Head of caudate nucleus (tissue), 42 donors: Measurements from ENCODE around the gene SHISA2.

ENCODE experiments used
- DNase-seq, 42 donors: peaks; one replicate each; pipeline versions ENCODE4 v3.0.0 to v3.0.0-alpha.2; 2020 to 2021; ENCODE audit warnings: mixed read lengths in 7 of 42
- intact Hi-C: fragments of 100-400 bp; cut with DNase I; formaldehyde crosslinking; loops from one replicate; pipeline ENCODE4 v1.15.0; 2022

SHISA2 gene

GRCh38 chr13:26021516-26021915 lies 30.3 kb downstream of the SHISA2 start:
- peak in 5 of 42 donors; percentile 29 to 72 (median 44) for DNase-seq
- intact Hi-C loops = no loop called here

- DNase-seq = no peak
- intact Hi-C loops = no loop called here
Observed at GRCh38 chr13:26020891-26021290, 30.9 kb downstream of the SHISA2 start.

GRCh38 chr13:26019881-26020870 lies 31.6 kb downstream of the SHISA2 start:
- intact Hi-C loops = no loop called here
- DNase-seq = no peak

GRCh38 chr13:26019251-26019650 lies 32.6 kb downstream of the SHISA2 start:
- DNase-seq = no peak
- intact Hi-C loops = no loop called here

GRCh38 chr13:26017932-26018665 lies 33.7 kb downstream of the SHISA2 start:
- DNase-seq = no peak
- intact Hi-C loops = no loop called here

- intact Hi-C loops = no loop called here
- peak in 17 of 42 donors; percentile 30 to 73 (median 53) for DNase-seq
Observed at GRCh38 chr13:26017196-26017921, 34.5 kb downstream of the SHISA2 start.

GRCh38 chr13:26016189-26016588 lies 35.6 kb downstream of the SHISA2 start:
- no peak for DNase-seq
- intact Hi-C loops = no loop called here

GRCh38 chr13:26015271-26016125 lies 36.3 kb downstream of the SHISA2 start:
- intact Hi-C loops = no loop called here

GRCh38 chr13:26012995-26013394 lies 38.8 kb downstream of the SHISA2 start:
- peak in 1 of 42 donors; percentile 6 for DNase-seq
- intact Hi-C loops = no loop called here

More at GRCh38 chr13:26015271-26016125, 36.3 kb downstream of the SHISA2 start:
- DNase-seq = peak in 4 of 42 donors; percentile 31 to 68 (median 34)

GRCh38 chr13:26011996-26012821 lies 39.6 kb downstream of the SHISA2 start:
- intact Hi-C loops = no loop called here
- DNase-seq = peak in 35 of 42 donors; percentile 15 to 78 (median 60)

- DNase-seq = no peak
- intact Hi-C loops = no loop called here
Observed at GRCh38 chr13:26011208-26011573, 40.6 kb downstream of the SHISA2 start.

GRCh38 chr13:26010487-26011207 lies 41.2 kb downstream of the SHISA2 start:
- intact Hi-C loops = no loop called here
- DNase-seq = peak in 1 of 42 donors; percentile 6

GRCh38 chr13:26007261-26008125 lies 44.3 kb downstream of the SHISA2 start:
- no peak for DNase-seq
- intact Hi-C loops = no loop called here
